ENCODE results near the gene RPIA.
"Not testable (repeated sequence)": the region's sequence is repeated elsewhere in the genome, so short reads cannot be mapped to it uniquely, and the experiment has no call there.

The RPIA gene

DNA sequence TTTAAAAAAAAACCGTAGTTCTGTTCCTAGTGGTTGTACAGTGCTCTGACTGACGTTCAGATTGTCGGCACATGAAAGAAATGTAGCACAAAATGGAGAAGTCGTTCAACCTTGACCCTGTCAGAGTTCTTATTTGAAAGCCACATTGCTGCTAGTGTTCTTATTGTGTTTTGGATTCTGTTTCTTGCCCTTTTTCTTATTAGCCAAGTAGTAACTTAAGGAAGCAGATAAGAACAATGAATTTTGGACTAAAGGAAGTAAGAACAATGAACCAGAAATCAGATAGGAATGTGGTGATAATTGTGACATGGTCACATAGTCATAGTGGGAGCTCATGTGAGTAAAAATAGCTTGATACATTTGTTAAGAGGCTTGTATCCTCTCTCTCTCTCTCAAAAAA is 45.9 kb downstream of the RPIA start:
- DNase-seq, result no peak

DNA sequence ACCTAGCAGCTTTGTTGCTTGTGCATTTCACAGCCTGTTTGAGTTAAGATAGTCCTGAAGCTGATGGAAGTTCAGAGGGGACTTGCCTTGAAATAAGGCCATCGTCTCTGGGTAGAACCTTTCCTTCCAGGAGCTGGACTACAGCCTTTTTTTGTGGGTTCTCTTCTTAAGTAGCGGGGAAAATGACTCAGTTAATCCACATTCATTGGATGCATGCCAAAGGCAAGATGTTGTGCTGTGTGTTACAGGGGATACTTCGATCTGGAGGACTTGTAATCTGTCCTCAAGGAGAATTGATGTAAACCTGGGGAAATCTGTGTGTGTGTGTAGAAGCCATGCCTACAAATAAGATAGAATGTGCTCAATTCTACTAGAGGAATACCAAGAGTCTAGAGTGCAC is 46.8 kb downstream of the RPIA start:
- no peak for DNase-seq

DNA sequence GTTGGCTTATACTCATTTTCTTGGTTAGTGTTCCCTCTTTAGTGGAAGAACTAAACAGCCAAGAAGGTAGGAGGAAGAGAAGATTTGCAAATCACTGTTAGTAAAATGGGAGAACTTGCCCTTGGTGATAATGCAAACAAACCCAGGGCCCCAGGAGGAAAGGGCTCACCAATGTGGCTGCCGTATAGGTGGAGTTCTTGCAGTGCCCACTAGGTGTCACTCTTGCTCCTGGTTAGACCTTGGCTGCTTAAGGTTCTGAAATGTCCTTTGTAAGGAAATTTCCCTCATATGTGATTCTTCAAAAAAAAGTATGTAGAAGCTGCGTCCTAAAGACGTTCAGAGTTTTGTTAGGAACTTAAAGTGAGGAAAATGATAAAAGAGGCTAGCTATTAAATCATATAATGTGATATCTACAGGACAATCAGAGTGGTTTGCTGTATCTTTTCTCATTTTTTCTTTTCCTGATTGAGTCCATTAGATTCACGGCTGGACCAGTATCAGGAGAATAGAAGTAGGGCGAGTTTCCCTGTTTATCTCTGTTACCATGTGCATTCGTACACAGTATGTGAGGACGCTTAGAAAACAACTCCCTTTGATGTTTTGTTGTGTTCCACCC is 48.6 kb downstream of the RPIA start:
- DNase-seq, result no peak

DNA sequence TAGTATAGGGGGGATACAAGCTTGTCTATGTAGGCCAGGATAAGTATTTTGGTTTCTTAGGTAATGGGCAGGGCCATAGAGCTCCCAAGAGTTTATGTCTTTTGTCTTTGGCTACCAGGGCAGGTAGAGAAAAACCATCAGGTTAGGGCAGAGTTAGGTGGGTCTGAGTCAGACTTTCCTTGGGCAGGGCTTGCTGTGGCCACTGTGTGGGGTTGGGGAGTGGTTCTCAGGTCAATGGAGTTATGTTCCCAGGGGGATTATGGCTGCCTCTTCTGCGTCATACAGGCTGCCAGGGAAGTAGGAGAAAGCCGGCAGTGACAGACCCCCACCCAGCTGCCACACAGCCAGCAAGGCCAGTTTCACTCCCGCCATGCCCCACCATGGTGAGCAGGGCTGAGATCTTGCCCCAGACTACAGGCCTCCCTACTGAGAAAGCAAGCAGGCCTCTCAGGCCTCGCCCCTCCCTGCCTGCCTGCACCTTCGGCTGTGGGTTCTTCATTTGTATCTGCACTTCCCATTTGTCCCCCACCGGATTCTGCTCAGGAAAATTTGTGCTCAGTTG is 55.5 kb downstream of the RPIA start:
- DNase-seq, result no peak

DNA sequence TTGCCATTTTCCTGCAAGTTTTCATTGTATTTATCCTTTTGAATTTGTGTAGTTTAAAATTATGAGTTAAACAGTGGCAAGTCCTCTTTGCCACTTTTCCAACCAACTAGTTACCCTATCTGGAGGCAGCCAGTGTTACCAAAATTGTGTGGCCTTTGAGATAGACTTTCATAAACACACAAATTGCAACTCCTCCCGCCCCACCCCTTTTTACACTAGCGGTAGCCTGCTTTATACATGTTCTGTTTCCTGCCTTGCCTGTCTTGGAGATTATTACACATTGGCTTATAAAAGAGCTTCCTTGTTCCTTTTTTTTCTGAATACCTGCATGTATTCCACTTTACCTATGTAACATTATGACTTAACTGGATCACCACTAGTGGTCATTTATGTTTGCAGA is 56.5 kb downstream of the RPIA start:
- DNase-seq, result no peak

DNA sequence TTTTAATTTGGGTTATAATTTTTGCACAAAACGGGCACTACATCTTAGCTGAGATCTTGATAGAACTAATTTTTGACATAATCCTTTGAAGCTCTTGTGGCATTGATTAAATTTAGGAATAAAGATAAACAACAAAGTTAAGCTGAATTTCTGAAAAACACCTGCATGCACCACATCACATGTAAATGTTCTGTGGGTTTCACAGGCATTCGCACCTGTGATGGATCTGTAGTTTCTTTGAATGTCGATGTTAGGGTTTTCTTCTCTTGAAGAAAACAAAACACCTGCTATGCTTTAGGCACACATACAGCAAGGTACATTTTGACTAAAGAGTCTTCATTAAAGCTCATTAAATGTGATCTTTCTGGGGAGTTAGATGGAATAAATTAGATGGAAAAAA is 60.3 kb downstream of the RPIA start:
- DNase-seq, result no peak

DNA sequence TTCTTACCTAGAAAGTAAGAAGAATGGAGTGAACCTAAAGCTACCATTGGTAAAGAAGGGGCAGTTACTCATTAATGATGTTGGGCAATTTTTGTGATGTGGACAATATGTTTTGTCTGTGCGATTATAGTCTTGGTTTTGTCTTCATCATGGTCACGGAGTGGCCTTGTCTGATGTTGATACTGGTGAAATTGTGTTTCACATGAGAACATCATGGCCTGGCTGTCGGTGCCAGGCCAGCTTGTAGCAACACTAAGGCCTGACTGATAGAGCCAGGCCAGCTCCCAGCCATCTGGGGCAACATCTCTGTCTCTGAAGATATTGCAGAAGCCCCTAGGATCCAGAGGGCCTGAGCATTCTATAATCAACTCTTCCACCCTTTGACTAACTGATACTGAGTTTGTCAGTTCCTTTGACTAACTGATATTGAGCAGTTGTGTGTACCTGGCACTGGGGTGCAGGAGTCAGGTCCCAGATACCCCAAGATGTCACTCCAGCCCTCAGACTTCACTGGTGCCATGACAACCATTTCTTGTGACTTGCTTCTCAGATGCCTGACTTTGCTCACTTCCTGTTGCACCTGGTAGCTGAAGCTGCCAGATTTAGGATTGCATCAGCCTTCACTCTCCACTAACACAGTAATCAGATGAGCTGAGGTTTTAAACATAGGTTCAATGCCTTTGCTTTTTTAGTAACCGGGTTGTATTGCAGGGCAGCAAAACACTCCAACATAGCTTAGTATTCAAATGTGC is 62.5 kb downstream of the RPIA start:
- no peak for DNase-seq

DNA sequence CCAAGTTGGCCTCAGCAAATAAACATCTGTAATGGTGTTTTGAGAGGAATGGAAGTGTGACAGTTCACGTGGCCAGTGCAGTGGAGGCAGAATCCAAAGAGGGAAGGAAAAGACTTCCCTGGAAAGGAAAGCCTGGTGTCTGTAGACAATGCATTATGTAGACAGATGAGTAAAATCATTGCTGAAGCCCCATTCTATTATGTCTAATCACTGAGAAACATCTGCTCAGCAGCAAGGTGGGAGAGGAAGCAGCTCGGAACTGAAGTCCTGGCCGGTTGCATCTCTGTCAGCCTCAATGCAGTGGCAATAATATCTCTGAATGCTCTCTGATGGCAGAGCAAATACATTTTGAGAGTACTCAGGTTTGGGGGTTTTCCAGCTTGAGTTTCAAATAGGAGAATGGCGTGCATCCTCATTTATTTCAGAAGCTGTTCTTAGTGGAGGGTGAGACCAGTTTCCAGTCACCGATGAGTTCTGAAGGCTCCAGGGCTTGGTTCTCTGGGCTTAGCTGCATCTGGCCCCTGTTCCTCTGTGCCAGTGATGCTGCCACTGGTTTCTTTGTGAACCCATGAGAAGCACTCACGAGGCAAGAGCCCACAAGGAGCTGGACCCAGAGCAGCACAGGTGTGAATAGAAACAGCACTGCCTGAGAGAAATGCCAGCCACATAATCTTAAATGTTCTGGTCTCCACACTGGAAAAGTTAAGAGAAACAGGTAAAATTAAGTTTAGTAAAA is 63.3 kb downstream of the RPIA start:
- no peak for DNase-seq

DNA sequence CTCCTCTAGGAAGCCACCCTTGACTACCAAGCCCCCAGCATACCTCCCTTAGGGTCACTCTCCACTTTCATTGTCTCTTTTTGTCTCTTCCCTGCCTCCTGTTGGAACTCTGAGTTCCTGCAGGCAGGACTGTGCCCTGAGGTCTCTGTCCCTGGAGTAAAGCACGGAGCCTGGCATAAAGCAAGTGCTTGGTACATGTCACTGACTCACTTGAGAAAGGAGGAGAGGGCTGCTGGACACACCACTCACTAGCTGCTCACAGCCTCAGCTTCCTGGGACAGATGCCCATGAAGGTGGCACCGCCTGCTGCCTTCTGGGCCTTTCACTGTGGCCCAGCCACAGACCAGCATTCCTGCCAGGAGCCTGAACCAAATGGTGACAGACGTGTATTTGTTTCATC is 64.4 kb downstream of the RPIA start:
- DNase-seq, result no peak

DNA sequence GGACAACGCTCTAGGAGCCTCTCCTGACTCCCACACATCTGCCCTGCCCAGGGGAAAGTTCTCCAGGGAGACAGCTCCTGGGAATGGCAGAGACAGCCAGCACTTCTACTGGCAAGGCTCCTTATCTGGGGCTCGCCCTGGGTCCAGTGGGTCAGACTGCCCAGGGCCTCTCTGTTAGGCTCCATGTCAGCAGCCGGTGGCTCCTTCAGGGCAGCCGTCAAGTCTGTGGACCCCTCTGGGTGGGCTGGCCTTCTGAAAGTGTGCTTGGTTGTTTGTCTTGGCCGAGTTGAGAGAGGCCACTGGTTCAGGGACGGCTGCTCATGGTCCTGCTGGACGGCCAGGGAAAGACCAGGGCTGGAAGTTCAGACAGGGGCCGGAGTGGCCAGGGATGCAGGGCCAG is 65.6 kb downstream of the RPIA start:
- DNase-seq, result no peak

DNA sequence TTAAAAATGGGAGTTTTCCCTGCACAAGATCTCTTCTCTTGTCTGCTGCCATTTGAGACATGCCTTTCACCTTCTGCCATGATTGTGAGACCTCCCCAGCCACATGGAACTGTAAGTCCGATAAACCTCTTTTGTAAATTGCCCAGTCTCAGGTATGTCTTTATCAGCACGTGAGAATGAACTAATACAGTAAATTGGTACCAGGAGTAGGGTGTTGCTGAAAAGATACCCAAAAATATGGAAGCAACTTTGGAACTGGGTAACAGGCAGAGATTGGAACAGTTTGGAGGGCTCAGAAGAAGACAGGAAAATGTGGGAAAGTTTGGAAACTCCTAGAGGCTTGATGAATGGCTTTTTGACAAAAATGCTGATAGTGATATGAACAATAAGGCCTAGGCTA is 67.2 kb downstream of the RPIA start:
- DNase-seq, result not testable (repeated sequence)

DNA sequence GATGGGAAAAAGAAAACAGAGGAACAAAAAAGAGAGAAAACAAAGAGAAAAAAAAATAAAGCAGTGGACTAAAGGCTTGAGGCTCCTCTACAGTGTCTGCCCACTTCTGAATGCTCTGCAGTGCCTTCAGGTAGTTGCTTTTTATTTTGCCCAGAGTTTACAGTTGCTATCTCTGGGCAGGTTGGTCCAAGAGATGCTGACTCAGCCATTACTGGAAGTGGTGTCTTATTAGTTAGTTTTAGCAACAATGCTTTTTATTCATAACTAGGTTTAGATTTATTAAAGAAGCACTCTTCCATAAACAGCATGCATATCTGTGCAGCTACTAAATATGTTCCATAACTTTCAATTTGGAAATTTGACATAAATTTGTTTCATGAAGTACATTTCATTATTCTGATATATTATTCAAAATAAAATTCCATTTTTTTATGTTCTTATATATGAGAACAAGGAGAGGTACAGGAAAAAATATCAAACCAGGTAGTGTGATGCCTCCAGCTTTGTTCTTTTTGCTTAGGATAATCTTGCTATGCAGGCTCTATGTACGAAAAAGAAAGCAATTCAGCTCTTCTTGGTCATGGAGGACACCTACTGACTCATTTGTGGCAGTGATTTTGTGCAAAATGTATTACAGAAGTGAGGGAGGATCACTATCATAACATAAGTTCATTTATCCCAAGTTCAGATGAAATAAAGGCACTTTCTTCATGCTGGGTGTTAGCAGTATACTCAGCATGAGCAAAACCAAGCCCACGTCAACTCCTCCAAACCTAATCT is 69.5 kb downstream of the RPIA start:
- no peak for DNase-seq

DNA sequence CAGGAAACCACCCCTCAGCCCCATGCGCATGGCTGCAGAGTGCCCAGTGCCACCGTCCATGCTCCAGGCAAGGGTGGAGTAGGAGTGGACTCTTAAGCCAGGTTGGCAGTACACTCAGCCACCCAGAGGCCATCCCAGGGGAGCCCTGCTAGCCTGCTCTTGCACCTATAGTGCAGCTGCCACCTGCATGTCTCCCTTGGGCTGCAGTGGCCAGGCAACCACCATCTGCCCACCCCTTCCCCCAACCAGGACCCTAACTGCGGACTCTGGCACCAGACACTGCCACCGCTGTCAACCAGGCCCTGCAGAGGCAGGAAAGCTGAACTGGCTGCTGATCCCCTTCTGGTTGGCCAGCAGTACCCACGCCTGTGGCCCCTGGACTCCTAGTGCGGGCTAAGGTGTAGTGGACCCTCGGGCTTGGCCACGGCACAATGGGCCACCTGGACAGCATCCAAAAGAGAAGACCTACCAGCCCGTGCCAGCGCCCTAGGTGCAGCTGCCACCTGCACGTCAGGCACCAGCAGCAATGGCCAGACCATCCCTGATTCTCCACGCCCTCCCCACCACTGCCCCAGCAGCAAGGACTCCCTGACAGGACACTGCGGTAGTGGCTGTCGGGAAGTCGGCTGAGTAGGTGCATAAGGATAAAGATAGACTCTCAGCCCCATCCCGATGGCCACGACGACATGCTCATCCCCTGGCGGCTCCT is 72.8 kb downstream of the RPIA start:
- DNase-seq, result no peak

DNA sequence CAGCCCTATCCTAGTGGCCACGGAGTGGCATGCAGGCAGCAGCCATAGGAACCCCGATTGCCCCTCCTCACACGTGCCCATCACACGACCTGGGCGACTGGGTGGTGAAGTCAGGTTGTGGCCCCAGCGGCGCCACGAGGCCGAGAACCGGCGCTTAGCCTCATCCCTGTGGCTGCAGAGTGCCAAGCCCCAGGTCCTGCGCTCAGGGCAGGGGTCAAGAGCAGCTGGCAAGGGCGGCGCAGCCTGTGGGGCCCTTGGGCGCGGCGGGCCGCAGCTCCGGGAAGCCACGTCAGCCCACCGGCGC is 73.3 kb downstream of the RPIA start:
- DNase-seq, result no peak

DNA sequence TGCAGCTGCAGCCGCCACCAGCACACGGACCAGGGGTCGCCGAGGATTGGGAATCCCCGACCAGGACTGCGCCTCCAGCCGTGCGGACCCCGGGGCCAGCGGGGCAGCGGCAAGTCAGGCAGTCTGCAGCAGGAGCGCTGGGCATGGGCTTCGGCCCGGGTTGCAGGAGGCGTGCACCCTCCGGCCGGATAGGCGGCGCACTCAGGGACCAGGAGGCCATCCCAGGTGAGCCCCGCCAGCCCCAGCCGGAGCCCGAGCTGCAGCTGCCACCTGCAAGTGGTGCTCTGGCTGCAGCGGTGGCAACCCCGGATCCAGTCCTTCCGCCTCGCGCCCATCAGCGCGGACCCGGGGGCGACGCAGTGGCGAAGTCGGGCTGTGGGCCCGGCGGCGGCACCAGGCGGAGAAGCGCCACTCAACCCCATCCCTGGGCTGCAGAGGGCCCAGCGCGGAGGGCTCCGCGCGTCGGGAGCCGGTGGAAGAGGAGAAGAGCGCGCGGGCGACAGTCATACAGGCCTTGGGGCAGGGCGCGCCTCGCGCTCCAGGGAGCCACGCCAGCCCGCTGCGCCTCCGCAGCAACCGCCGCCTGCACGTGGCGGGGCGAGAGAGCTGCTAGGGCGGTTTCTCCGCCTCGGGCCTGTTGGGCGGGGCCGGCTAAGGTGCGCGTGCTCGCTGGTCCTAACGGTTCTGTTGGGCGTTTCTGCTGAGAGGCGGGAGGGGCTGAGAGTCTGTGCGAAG is 73.8 kb downstream of the RPIA start:
- DNase-seq, result no peak

DNA sequence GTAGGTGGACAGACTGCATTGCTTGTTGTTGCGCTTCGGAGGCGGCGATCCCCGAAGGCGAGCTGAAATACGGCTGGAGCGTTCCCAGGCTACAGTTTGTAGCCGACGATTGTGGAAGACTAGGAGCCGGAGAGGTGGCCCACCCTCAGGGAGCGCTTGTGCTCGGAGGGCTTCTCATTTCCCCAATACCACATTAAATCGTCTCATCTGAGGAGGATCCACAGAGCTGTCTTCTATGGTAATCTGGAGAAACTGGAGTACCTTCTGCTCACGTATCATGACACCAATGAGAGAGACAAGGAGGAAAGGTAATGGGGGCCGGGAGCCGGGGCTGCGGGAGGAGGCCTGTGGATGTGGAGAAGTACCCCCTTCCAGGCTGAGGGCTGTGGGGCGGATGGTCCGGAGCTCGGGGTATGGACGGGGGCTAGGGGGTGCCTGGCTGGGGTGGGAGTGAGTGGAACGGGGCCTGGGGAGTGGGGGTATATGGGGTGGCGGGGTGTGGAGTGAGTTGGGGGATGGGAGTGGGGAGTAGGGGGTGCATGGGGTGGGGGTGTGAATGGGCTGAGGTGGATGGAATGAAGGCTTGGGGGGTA is 74.5 kb downstream of the RPIA start:
- not testable (repeated sequence) for DNase-seq

DNA sequence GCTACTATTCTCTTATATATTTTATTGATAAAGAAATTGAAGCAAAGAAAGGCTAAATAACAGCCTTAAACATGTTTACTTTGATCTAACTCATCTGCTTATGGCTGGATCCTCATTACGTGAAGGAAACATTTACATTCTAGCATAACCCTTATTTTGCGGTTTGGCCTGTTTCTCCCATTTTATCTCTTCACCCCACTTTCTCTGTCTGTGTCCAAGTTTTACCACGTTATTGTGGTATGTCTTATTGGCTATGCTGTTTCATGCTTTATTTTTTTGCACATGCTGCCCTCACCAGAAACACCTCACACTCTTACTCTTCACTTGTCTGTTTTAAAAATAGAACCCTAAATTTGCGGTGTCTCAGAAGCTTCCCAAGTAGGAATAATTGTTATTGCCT is 78.5 kb downstream of the RPIA start:
- no peak for DNase-seq

DNA sequence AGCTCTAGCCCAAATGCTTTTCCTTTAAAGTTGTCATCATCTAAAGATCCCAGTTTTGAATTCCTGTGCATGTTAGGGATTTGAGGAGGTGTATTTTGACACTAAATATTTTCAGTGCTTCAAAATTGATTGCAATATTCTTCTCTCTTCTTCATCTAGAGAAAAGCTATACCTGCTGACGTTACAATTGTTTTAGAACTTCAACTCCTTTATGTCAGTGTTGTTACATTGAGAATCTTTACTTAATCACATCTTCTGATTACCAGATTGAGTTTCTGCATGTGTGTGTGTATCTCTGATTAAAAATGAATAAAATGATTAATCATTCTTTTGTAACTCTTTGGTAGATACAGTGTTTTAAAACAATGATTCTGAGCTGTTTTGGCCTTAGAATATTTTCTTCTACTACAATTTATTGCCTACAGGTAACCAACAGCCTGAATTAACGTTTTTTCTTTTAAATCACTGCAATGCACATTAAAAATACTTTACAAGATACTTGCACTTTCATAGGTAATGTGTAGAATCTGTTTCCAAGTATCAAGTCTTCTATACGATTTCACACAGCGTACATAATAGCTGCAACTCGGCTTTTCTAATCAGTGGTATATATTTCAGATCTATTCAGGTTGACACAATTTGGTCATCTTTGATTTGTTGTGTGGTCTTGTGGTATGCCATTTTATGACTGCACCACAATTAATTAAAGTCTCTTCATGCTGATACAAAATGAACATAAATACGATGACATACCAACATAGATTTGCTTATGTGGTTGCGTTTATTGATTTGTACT is 82.0 kb downstream of the RPIA start:
- not testable (repeated sequence) for DNase-seq

DNA sequence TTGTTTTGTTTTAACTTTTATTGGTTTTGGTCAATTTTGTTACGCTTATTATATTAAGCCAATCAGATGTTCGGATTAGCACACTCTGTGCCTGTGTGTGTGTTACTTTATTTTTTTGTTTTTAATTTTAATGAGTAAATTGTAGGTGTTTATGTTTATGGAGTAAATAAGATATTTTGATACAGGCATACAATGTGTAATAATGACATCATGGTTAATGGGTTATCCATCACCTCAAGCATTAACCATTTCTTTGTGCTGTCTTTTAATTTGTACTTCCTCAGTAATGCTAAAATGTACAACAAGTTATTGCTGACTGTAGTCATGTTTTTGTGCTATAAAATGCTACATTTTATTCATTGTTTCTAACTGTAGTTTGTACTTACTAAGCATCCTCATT is 97.7 kb downstream of the RPIA start:
- not testable (repeated sequence) for DNase-seq

DNA sequence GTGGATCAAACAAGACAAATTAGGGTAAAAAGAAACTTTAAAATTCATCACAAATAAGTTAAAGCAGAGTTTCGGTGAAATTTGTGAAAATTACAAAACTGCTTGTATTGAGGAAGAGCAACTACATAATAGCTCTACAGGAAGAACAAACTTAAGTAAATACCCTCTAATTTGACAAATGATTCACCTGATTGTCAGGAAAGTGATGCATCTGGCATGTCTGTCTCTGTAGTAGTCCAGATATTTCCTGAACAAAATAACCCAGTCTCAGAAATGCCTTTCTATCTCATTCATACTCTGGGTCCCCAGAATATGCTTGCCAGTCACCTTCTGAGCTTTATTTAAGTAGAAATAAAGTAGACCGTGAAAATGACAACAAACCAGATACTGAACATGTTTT is 104.5 kb downstream of the RPIA start:
- not testable (repeated sequence) for DNase-seq

DNA sequence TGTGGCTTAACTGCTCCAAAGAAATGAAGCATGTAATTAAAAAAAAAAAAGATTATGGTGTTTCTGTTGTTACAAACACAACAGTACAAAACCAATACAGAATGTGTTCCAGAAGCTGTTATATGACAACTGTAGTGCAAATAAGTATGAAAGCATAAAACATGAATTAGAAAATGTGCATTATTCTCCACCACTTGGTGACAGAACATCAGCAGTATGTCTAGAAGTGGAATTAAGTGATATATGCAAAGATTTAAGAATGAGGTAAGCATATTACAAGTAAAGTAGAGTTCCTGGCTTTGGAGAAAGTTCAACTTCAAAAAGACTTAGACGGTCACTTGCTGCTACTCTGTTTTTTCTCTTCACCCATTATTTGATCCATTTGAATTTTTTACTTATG is 105.0 kb downstream of the RPIA start:
- DNase-seq, result not testable (repeated sequence)
